GM12891 (cell line): Measurements from ENCODE around the gene PRAMEF14.
"Not testable (repeated sequence)": the region's sequence is repeated elsewhere in the genome, so short reads cannot be mapped to it uniquely, and the experiment has no call there.

Source experiments
- PAX5 ChIP-seq: IDR thresholded peaks from 2 replicates; pipeline ENCODE4 v1.6.1; 2011; ENCODE audit warnings: low read length, moderate library complexity, mild to moderate bottlenecking; ENCODE audit not compliant: insufficient read depth, severe bottlenecking
- POLR2A ChIP-seq: IDR thresholded peaks from 2 replicates; pipeline ENCODE4 v1.6.1; 2011; ENCODE audit warnings: low read depth, low read length, control low read depth
- POLR2AphosphoS5 ChIP-seq: IDR thresholded peaks from 2 replicates; pipeline ENCODE4 v1.6.1; 2011; ENCODE audit warnings: low read depth, low read length, control low read depth

- not testable (repeated sequence) for TF ChIP-seq PAX5, POLR2A, POLR2AphosphoS5
Observed at GRCh38 chr1:13297216-13297931, 49.6 kb downstream of the PRAMEF14 start.
